HepG2 (cell line): ENCODE results near the gene FAM216A. TPM values are rescaled to one million over a fixed set of nuclear protein-coding genes. Genes with fewer than 3 reads are reported as not detected.

Experiments
- CREBL2 ChIP-seq: sonication (generic); formaldehyde crosslinking; IDR thresholded peaks from 2 replicates; pipeline ENCODE4 v1.8.1; 2023; ENCODE audit warnings: missing genetic modification reagents, mild to moderate bottlenecking, borderline replicate concordance
- ERF ChIP-seq: IDR thresholded peaks from 2 replicates; pipeline ENCODE4 v1.6.1; 2018; ENCODE audit warnings: missing biosample characterization, missing genetic modification reagents
- ESRRA ChIP-seq: sonication (generic); formaldehyde crosslinking; IDR thresholded peaks from 2 replicates; pipeline ENCODE4 v1.5.1; 2020; ENCODE audit warnings: mild to moderate bottlenecking, low read depth, missing genetic modification reagents
- HNF4G ChIP-seq, 2 experiments: sonication (generic) in 1 of 2; formaldehyde crosslinking in 1 of 2; IDR thresholded peaks; 2 replicates each; pipeline versions ENCODE4 v1.4.0 to v1.6.1; 2011 to 2020; ENCODE audit warnings: borderline replicate concordance in 2 of 2, low read depth in 2 of 2, mild to moderate bottlenecking in 2 of 2, low read length in 1 of 2, missing genetic modification reagents in 1 of 2, moderate library complexity in 1 of 2
- MEF2D ChIP-seq: sonication (generic); formaldehyde crosslinking; IDR thresholded peaks from 2 replicates; pipeline ENCODE4 v1.5.1; 2020; ENCODE audit warnings: mild to moderate bottlenecking, missing genetic modification reagents
- MYC ChIP-seq: sonication (generic); formaldehyde crosslinking; IDR thresholded peaks from 2 replicates; pipeline ENCODE4 v1.9.0; 2021; ENCODE audit warnings: missing genetic modification reagents, borderline replicate concordance
- NFATC3 ChIP-seq: sonication (generic); formaldehyde crosslinking; IDR thresholded peaks from 2 replicates; pipeline ENCODE4 v1.5.1; 2020; ENCODE audit warnings: mild to moderate bottlenecking, missing genetic modification reagents
- PLRG1 ChIP-seq: fragments of 450-650 bp; conservative IDR thresholded peaks from 2 replicates; pipeline ENCODE4 v1.6.1; 2016
- SMAD1 ChIP-seq: sonication (generic); formaldehyde crosslinking; IDR thresholded peaks from 2 replicates; pipeline ENCODE4 v1.4.0; 2020; ENCODE audit warnings: missing genetic modification reagents, low read depth, mild to moderate bottlenecking, borderline replicate concordance
- STAG1 ChIP-seq: sonication (generic); formaldehyde crosslinking; IDR thresholded peaks from 2 replicates; pipeline ENCODE4 v1.4.0; 2020; ENCODE audit warnings: missing genetic modification reagents
- ZNF510 ChIP-seq: sonication (generic); formaldehyde crosslinking; IDR thresholded peaks from 2 replicates; pipeline ENCODE4 v1.4.0; 2020; ENCODE audit warnings: low read depth, mild to moderate bottlenecking, missing genetic modification reagents
- ZNF512B ChIP-seq: sonication (generic); formaldehyde crosslinking; IDR thresholded peaks from 2 replicates; pipeline ENCODE4 v1.5.1; 2020; ENCODE audit warnings: missing genetic modification reagents, mild to moderate bottlenecking, borderline replicate concordance
- ZNF574 ChIP-seq: sonication (generic); formaldehyde crosslinking; IDR thresholded peaks from 2 replicates; pipeline ENCODE4 v1.4.0; 2020; ENCODE audit warnings: missing genetic modification reagents
- polyA plus RNA-seq, 8 experiments: library from polyadenylated mRNA; depleted of rRNA in 3 of 8; stranded (reverse) in 7 of 8; unstranded in 1 of 8; fragments of >200 nt; fragmentation: Illumina TruSeq in 4 of 8; extraction: Trizol in 4 of 8; gene quantifications; 2 replicates each; pipeline versions ENCODE4 v1.2.1 to v1.2.3, GENCODE V29; 2011 to 2016; ENCODE audit warnings: low read depth in 4 of 8, missing spikeins in 1 of 8, mixed read lengths in 1 of 8; ENCODE audit not compliant: insufficient read depth in 1 of 8
- total RNA-seq, 5 experiments: library from RNA; depleted of rRNA; stranded (reverse); fragments of >200 nt; fragmentation: Illumina TruSeq; extraction: Trizol; gene quantifications; 2 replicates each; pipeline ENCODE4 v1.2.3, GENCODE V29; 2016; ENCODE audit warnings: low read depth in 1 of 5
- TF ChIP-seq, protein P1 (sequence below): sonication (generic); formaldehyde crosslinking; IDR thresholded peaks from 2 replicates; pipeline ENCODE4 v1.4.0; 2020; ENCODE audit warnings: missing genetic modification reagents
- TF ChIP-seq, protein P2 (sequence below): sonication (generic); formaldehyde crosslinking; IDR thresholded peaks from 2 replicates; pipeline ENCODE4 v1.5.0; 2020; ENCODE audit warnings: mild to moderate bottlenecking, missing genetic modification reagents
- TF ChIP-seq, protein P3 (sequence below): sonication (generic); formaldehyde crosslinking; IDR thresholded peaks from 2 replicates; pipeline ENCODE4 v1.4.0; 2020; ENCODE audit warnings: missing genetic modification reagents, borderline replicate concordance

FAM216A gene
- total and polyA plus RNA-seq, 2 of the 13 experiments (the other 11 are each of a cell fraction or from before 2014, with no cell fraction given), result 20.3 to 31.2 TPM

DNA sequence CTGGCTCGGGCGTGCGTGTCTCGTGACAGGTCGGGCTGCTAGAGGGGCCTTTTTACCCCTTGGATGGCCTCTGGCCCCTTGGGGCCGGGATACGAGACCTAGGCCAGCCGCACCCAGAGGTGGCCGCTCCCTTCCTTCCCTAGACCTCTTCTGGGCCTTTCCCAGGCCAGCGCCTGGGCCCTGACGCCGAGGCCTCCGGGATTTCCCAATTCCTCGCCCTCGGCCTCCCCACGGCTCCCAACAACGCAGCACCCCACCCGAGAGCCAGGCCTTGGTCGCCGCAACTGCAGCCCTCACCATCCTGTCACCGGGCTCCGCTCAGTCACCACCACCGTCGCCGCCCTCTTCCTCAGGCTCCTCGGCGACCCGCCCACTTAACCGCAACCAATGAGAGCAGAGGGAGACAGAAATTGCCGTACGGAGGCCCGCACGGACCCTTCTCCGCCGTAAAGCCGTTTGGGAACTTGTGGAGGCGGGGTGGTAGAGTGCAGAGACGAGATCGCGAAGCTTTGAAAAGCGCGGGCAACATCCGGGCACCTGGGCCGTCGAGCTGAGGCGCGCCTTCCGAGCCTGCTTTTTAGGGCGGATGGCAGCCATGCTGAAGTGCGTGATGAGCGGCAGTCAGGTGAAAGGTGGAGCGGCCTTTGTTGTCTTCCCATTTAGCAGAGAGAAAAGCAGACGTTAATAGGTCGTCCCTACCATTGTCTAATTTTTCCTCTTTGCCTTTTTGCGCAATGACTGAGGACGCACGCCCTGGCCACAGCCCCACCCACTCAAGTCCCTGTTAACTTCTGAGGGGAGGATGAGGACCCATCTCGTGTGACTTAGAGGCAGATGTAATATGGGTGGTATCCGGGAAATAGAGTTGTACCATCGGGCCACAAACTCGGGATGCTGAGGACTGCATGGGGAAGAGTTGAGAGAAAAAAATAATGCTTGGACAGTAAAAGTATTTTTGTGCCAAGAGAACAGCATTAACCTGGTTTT lies 33.4 kb downstream of the FAM216A start, which contains the start of the genes RAD9B and VPS29 (continued):
- TF ChIP-seq HNF4G (IDR thresholded peaks at IDR 0.05; ENCODE audit: borderline replicate concordance, low read depth, low read length), result peak; percentile 28; the same call in 1 of the 2 replicates
- no peak; the same call in 1 of the 2 replicates for TF ChIP-seq HNF4G (CRISPR knock-in tag; IDR thresholded peaks at IDR 0.05; ENCODE audit: borderline replicate concordance, low read depth)
- peak; percentile 99; the same call in 1 of the 2 replicates for TF ChIP-seq ZNF510
- peak; percentile 65; the same call in 1 of the 2 replicates for TF ChIP-seq SMAD1 (CRISPR knock-in tag)
- TF ChIP-seq ERF (CRISPR knock-in tag), result peak; percentile 98
- TF ChIP-seq NFATC3, result peak; percentile 96
- TF ChIP-seq CREBL2 (CRISPR knock-in tag), result peak; percentile 86
- TF ChIP-seq, protein P1, sequence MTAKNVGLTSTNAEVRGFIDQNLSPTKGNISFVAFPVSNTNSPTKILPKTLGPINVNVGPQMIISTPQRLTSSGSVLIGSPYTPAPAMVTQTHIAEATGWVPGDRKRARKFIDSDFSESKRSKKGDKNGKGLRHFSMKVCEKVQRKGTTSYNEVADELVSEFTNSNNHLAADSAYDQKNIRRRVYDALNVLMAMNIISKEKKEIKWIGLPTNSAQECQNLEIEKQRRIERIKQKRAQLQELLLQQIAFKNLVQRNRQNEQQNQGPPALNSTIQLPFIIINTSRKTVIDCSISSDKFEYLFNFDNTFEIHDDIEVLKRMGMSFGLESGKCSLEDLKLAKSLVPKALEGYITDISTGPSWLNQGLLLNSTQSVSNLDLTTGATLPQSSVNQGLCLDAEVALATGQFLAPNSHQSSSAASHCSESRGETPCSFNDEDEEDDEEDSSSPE (CRISPR knock-in tag), result peak; percentile 100
- no peak for TF ChIP-seq PLRG1
- TF ChIP-seq, protein P2, sequence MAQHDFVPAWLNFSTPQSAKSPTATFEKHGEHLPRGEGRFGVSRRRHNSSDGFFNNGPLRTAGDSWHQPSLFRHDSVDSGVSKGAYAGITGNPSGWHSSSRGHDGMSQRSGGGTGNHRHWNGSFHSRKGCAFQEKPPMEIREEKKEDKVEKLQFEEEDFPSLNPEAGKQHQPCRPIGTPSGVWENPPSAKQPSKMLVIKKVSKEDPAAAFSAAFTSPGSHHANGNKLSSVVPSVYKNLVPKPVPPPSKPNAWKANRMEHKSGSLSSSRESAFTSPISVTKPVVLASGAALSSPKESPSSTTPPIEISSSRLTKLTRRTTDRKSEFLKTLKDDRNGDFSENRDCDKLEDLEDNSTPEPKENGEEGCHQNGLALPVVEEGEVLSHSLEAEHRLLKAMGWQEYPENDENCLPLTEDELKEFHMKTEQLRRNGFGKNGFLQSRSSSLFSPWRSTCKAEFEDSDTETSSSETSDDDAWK, result no peak
- peak; percentile 76; the same call in 1 of the 2 replicates for TF ChIP-seq MYC (CRISPR knock-in tag)
- peak; percentile 90 for TF ChIP-seq ZNF574 (CRISPR knock-in tag)
- peak; percentile 86 for TF ChIP-seq ESRRA (CRISPR knock-in tag)
- TF ChIP-seq, protein P3, sequence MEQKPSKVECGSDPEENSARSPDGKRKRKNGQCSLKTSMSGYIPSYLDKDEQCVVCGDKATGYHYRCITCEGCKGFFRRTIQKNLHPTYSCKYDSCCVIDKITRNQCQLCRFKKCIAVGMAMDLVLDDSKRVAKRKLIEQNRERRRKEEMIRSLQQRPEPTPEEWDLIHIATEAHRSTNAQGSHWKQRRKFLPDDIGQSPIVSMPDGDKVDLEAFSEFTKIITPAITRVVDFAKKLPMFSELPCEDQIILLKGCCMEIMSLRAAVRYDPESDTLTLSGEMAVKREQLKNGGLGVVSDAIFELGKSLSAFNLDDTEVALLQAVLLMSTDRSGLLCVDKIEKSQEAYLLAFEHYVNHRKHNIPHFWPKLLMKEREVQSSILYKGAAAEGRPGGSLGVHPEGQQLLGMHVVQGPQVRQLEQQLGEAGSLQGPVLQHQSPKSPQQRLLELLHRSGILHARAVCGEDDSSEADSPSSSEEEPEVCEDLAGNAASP, result peak; percentile 41; the same call in 1 of the 2 replicates
- peak; percentile 91 for TF ChIP-seq MEF2D (CRISPR knock-in tag)
- 0 out of 2 replicates have a peak, but pooled peaks have one; percentile 64 for TF ChIP-seq ZNF512B (CRISPR knock-in tag)
- TF ChIP-seq STAG1 (CRISPR knock-in tag), result no peak; the same call in 1 of the 2 replicates
